ENCODE data around the gene TADA1.

DNA sequence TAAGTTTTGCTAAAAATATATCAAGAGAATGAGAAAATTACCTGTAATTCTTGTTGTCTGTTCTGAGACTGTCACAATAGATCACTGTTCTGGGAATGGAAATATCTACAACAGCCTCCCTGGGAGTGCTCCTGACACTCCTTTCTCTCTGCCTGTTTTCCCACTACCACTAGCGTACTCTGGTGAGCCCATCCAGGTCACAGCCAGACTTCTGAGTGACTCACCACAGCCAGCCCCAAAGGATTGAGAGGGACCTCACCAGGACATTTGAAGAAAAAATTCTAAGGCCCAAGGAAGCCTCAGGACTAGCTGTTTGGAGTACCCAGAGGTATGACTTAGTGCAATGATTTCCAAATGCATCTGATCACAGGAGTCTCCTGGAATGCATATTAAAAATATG lies 39.0 kb upstream of the TADA1 start:
- TF ChIP-seq POLR2A (IDR thresholded peaks at IDR 0.05) (no peak), POLR2AphosphoS5 (IDR thresholded peaks at IDR 0.05; ENCODE audit: insufficient read depth in 1 of 2, low read depth in 1 of 2) (no peak)
- TF ChIP-seq, protein P1, sequence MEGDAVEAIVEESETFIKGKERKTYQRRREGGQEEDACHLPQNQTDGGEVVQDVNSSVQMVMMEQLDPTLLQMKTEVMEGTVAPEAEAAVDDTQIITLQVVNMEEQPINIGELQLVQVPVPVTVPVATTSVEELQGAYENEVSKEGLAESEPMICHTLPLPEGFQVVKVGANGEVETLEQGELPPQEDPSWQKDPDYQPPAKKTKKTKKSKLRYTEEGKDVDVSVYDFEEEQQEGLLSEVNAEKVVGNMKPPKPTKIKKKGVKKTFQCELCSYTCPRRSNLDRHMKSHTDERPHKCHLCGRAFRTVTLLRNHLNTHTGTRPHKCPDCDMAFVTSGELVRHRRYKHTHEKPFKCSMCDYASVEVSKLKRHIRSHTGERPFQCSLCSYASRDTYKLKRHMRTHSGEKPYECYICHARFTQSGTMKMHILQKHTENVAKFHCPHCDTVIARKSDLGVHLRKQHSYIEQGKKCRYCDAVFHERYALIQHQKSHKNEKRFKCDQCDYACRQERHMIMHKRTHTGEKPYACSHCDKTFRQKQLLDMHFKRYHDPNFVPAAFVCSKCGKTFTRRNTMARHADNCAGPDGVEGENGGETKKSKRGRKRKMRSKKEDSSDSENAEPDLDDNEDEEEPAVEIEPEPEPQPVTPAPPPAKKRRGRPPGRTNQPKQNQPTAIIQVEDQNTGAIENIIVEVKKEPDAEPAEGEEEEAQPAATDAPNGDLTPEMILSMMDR (IDR thresholded peaks at IDR 0.05) = no peak
